HCT116 (cell line): ENCODE measurements around the gene TWIST2. TPM values are rescaled to one million over a fixed set of nuclear protein-coding genes. Genes with fewer than 3 reads are reported as not detected.

Source experiments
- ATAC-seq: fragments of 200-7000 bp; cut with Tn5 transposase; 2 replicates; pipeline ENCODE4 v1.9.1; 2020; ENCODE audit warnings: mild to moderate bottlenecking, moderate library complexity
- BruUV-seq: library from RNA; stranded (reverse); fragments of 400-500 nt; replicated peaks from 2 replicates; lab custom pipeline; 2021; lab: Mats Ljungman, UMichigan
- CTCF ChIA-PET: fragments of 300-600 bp; sonication (Branson Sonifier 250); formaldehyde crosslinking; loops from one replicate; lab custom pipeline; 2021; ENCODE audit warnings: antibody characterized with exemption; lab: Charles Lee
- POLR2A ChIA-PET: fragments of 300-600, 350-600 bp; sonication (Branson Sonifier 250); formaldehyde crosslinking; loops from one replicate; lab custom pipeline; 2021; ENCODE audit warnings: antibody characterized with exemption; lab: Charles Lee
- RAD21 ChIA-PET, 2 experiments: fragments of 300-600 bp; sonication (Branson Sonifier 250); formaldehyde crosslinking; loops; one replicate each; lab custom pipeline; 2023; ENCODE audit warnings: low total read pairs in 2 of 2; ENCODE audit not compliant: uncharacterized antibody in 2 of 2, unreplicated experiment in 2 of 2, low non-redundant PET in 1 of 2; lab: Charles Lee
- DNase-seq: peaks from one replicate; pipeline ENCODE4 v3.0.0-alpha.2; 2010; ENCODE audit warnings: low read depth, low spot score
- H2AFZ ChIP-seq: fragments of 200-600 bp; shearing (Covaris generic), sonication (generic); 2 replicates; pipeline ENCODE4 v1.6.1; 2017; ENCODE audit warnings: low read depth, mixed run types, mixed read lengths, antibody characterized with exemption, low read length; ENCODE audit not compliant: poor library complexity, severe bottlenecking
- H3K27ac ChIP-seq: 2 replicates; pipeline ENCODE4 v1.5.1; 2012; ENCODE audit warnings: low read depth, low read length
- H3K27me3 ChIP-seq: fragments of 200-600 bp; sonication (generic); 2 replicates; pipeline ENCODE4 v1.6.1; 2016; ENCODE audit warnings: mixed run types, low read length, mixed read lengths; ENCODE audit not compliant: insufficient read depth
- H3K36me3 ChIP-seq, 2 experiments: fragments of 200-500 bp in 1 of 2; fragments of 200-600 bp in 1 of 2; sonication (Bioruptor generic) in 1 of 2; sonication (generic) in 1 of 2; 2 replicates each; pipeline versions ENCODE4 v1.5.1 to v1.6.1; 2014 to 2016; ENCODE audit warnings: low read length in 2 of 2, inconsistent platforms in 1 of 2, mixed read lengths in 1 of 2, mixed run types in 1 of 2; ENCODE audit not compliant: insufficient read depth in 2 of 2, control insufficient read depth in 1 of 2
- H3K4me1 ChIP-seq, 2 experiments: fragments of 200-600 bp in 1 of 2; sonication (generic) in 1 of 2; 2 replicates each; pipeline versions ENCODE4 v1.5.1 to v1.6.1; 2012 to 2017; ENCODE audit warnings: low read length in 2 of 2, inconsistent platforms in 1 of 2, mild to moderate bottlenecking in 1 of 2, mixed read lengths in 1 of 2, mixed run types in 1 of 2, moderate library complexity in 1 of 2; ENCODE audit not compliant: insufficient read depth in 2 of 2, control insufficient read depth in 1 of 2
- H3K4me2 ChIP-seq: fragments of 200-600 bp; sonication (generic); 2 replicates; pipeline ENCODE4 v1.6.1; 2017; ENCODE audit warnings: mixed run types, low read length, mixed read lengths
- H3K4me3 ChIP-seq, 2 experiments: fragments of 200-600 bp in 1 of 2; sonication (generic) in 1 of 2; replicated peaks in 1 of 2; 2 replicates each; pipeline ENCODE4 v1.5.1; 2011 to 2016; ENCODE audit warnings: low read length in 2 of 2, control low read depth in 1 of 2, low read depth in 1 of 2, mild to moderate bottlenecking in 1 of 2, mixed read lengths in 1 of 2, mixed run types in 1 of 2
- H3K79me2 ChIP-seq: fragments of 200-600 bp; sonication (generic); 2 replicates; pipeline ENCODE4 v1.6.1; 2017; ENCODE audit warnings: mild to moderate bottlenecking, mixed run types, low read length, moderate library complexity, mixed read lengths; ENCODE audit not compliant: insufficient read depth
- H3K9ac ChIP-seq: fragments of 200-600 bp; sonication (generic); 2 replicates; pipeline ENCODE4 v1.6.1; 2016; ENCODE audit warnings: low read length, mixed read lengths
- H3K9me2 ChIP-seq: fragments of 200-600 bp; sonication (generic), shearing (Covaris generic); 2 replicates; pipeline ENCODE4 v1.6.1; 2017; ENCODE audit warnings: mixed run types, mild to moderate bottlenecking, moderate library complexity; ENCODE audit not compliant: insufficient read depth
- H3K9me3 ChIP-seq, 2 experiments: fragments of 200-500 bp in 1 of 2; fragments of 200-600 bp in 1 of 2; sonication (Bioruptor generic) in 1 of 2; sonication (generic) in 1 of 2; 2 replicates each; pipeline ENCODE4 v1.6.1; 2014 to 2017; ENCODE audit warnings: low read length in 2 of 2, mixed read lengths in 2 of 2, inconsistent platforms in 1 of 2, low read depth in 1 of 2, mild to moderate bottlenecking in 1 of 2, mixed run types in 1 of 2, moderate library complexity in 1 of 2; ENCODE audit not compliant: control insufficient read depth in 1 of 2, insufficient read depth in 1 of 2
- H4K20me1 ChIP-seq: fragments of 200-600 bp; sonication (generic), shearing (Covaris generic); 2 replicates; pipeline ENCODE4 v1.6.1; 2017; ENCODE audit warnings: mixed run types, mild to moderate bottlenecking, moderate library complexity; ENCODE audit not compliant: insufficient read depth
- CTCF ChIP-seq, 3 experiments: fragments of 200-600 bp in 1 of 3; sonication (generic) in 1 of 3; IDR thresholded peaks in 2 of 3; conservative IDR thresholded peaks in 1 of 3; 2 replicates each; pipeline ENCODE4 v1.5.1; 2012 to 2017; ENCODE audit warnings: low read depth in 2 of 3, low read length in 2 of 3, antibody characterized with exemption in 1 of 3, borderline replicate concordance in 1 of 3, control low read depth in 1 of 3, mild to moderate bottlenecking in 1 of 3, mixed read lengths in 1 of 3, mixed run types in 1 of 3, moderate library complexity in 1 of 3; ENCODE audit not compliant: insufficient read depth in 1 of 3
- EGR1 ChIP-seq: IDR thresholded peaks from 2 replicates; pipeline ENCODE4 v1.6.1; 2012; ENCODE audit warnings: low read depth
- FOSL1 ChIP-seq: IDR thresholded peaks from 2 replicates; pipeline ENCODE4 v1.6.1; 2012; ENCODE audit warnings: low read depth
- MAX ChIP-seq: IDR thresholded peaks from 2 replicates; pipeline ENCODE4 v1.6.1; 2012
- POLR2AphosphoS5 ChIP-seq: IDR thresholded peaks from 2 replicates; pipeline ENCODE4 v1.6.1; 2011; ENCODE audit warnings: mild to moderate bottlenecking, low read depth, low read length, moderate library complexity
- ZNF274 ChIP-seq: fragments of 200-500 bp; sonication (Bioruptor generic); IDR thresholded peaks from 2 replicates; pipeline ENCODE4 v1.6.1; 2014; ENCODE audit warnings: mild to moderate bottlenecking, low read depth, low read length, inconsistent platforms
- intact Hi-C: fragments of 100-400 bp; cut with micrococcal nuclease; formaldehyde crosslinking; loops from 2 replicates; pipeline ENCODE4 v1.10.0; 2022
- total RNA-seq: library from RNA; stranded (reverse); gene quantifications from one replicate; pipeline ENCODE4 v1.2.1, GENCODE V29; 2021; ENCODE audit not compliant: unreplicated experiment

TWIST2 gene
- total RNA-seq, 1 experiment from 2014 or later, result not detected

- no peak overlapping the region for H3K27ac ChIP-seq
- H3K9me2 ChIP-seq, result no peaks in the 10 kb centered on the region
- H4K20me1 ChIP-seq, result no peaks in the 10 kb centered on the region
- no peaks in the 10 kb centered on the region; the same call in 1 of the 2 replicates for H3K27me3 ChIP-seq
- CTCF ChIA-PET, result no interaction called here
- H3K4me3 ChIP-seq, result no peak overlapping the region
- no peaks in the 10 kb centered on the region for H3K9me3 ChIP-seq
- RAD21 ChIA-PET, result no interaction called here
- POLR2A ChIA-PET, result no interaction called here
- no peak overlapping the region for H3K4me2 ChIP-seq
- no peak overlapping the region for H3K9ac ChIP-seq
- H3K79me2 ChIP-seq, result no peaks in the 10 kb centered on the region
- TF ChIP-seq EGR1 (no peak), MAX (no peak), CTCF (IDR thresholded peaks at IDR 0.05 in 2 of 3, conservative IDR thresholded peaks at IDR 0.05 in 1 of 3; ENCODE audit: borderline replicate concordance in 1 of 3, insufficient read depth in 1 of 3, low read depth in 2 of 3, low read length in 2 of 3) (no peak), POLR2AphosphoS5 (no peak), FOSL1 (no peak), ZNF274 (no peak)
- no TSS peak for BruUV-seq
- intact Hi-C loops, result no loop called here
- H3K36me3 ChIP-seq, result no peaks in the 10 kb centered on the region
- H2AFZ ChIP-seq, result no peak overlapping the region
- H3K4me1 ChIP-seq, result peaks cover 15 to 22% of the 10 kb centered on the region in 2 experiments
- no peak for DNase-seq
- ATAC-seq, result no peak
Observed at GRCh38 chr2:238891457-238892203, 43.7 kb downstream of the TWIST2 start.

GRCh38 chr2:238892204-238892500, 44.3 kb downstream of the TWIST2 start:
- no peak for ATAC-seq

More at GRCh38 chr2:238892204-238892500, 44.3 kb downstream of the TWIST2 start:
- Histone ChIP-seq H3K9me2 (no peaks in the 10 kb centered on the region), H3K79me2 (no peaks in the 10 kb centered on the region), H2AFZ (no peak overlapping the region), H3K4me3 (no peak overlapping the region), H3K27me3 (no peaks in the 10 kb centered on the region; the same call in 1 of the 2 replicates), H3K9ac (no peak overlapping the region), H3K4me1 (peaks cover 15 to 25% of the 10 kb centered on the region in 2 experiments), H3K9me3 (no peaks in the 10 kb centered on the region), H3K4me2 (no peak overlapping the region), H4K20me1 (no peaks in the 10 kb centered on the region), H3K27ac (no peak overlapping the region), H3K36me3 (no peaks in the 10 kb centered on the region)
- POLR2A ChIA-PET, result no interaction called here
- no peak for DNase-seq
- no TSS peak for BruUV-seq
- intact Hi-C loops, result no loop called here
- CTCF ChIA-PET, result no interaction called here
- RAD21 ChIA-PET, result no interaction called here
- TF ChIP-seq POLR2AphosphoS5, result no peak
- no peak for TF ChIP-seq EGR1
